ENCODE measurements around the gene COL4A2.

Gene COL4A2

DNA sequence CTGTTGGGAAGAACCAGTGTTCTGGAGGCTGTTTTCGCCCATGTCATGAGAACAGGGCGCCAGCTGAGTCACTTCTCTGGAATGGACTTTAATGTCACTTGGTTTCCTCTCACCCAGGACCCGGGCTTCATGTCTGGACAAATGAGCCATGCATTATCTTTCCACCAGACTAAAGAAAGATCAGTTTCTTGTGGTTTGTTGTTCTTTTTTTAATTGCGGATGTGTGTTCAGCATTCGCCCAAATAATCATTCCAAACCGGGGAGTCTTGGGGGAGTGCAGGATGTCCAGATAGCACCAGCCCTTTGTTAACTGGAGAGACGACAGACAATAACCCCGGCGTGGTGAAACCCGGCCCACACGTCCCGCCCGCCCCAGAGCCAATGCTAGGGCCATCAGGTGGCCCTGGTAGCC, 102.5 kb downstream of the COL4A2 start:
- H4K20me1 ChIP-seq: peaks cover 0 to 8% (median 0%) of the 10 kb centered on the region in 11 experiments; a peak in 1 of 22 replicates
- H3K9me3 ChIP-seq (replicated peaks in 1 of 11): no peaks in the 10 kb centered on the region
- peaks cover 13 to 54% (median 44%) of the 10 kb centered on the region in 10 experiments for H3K4me1 ChIP-seq
- H3K4me3 ChIP-seq: no peak overlapping the region
- no peak overlapping the region; a peak in 1 of 22 replicates for H3K27ac ChIP-seq
- H3K27me3 ChIP-seq: peaks cover 0 to 44% (median 0%) of the 10 kb centered on the region in 11 experiments; a peak in 7 of 22 replicates
- no peaks in the 10 kb centered on the region for H3K36me3 ChIP-seq
- no peak for TF ChIP-seq Cebpa-rat (IDR thresholded peaks at IDR 0.05)
- H3K9ac ChIP-seq: no peak overlapping the region
- H3K4me2 ChIP-seq: peak overlapping the region; percentile 62 to 83 (median 78)

DNA sequence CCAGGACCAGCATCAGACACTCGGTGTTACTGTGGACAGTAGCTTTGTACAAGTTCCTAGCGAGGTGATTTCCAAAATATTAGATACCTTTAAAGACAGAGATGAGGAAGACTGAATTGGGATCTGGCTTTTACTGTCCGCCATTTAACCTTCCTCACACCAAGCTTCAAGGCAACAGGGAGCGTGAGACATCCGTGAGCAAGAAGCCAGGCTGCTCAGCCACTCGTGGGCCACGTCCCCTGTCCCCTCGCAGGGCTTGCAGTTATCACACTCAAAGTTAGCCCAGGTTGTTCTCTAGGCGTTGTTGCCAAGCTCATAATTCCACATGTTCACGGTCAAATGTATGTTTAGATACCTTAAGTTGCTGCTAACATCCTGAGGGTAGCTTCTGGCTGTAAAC, 102.9 kb downstream of the COL4A2 start:
- H3K4me2 ChIP-seq: peak overlapping the region; percentile 62 to 83 (median 78); a peak in 21 of 22 replicates
- H3K4me1 ChIP-seq: peaks cover 13 to 54% (median 44%) of the 10 kb centered on the region in 10 experiments
- no peak overlapping the region for H3K4me3 ChIP-seq
- peaks cover 0 to 3% (median 0%) of the 10 kb centered on the region in 11 experiments; a peak in 2 of 22 replicates for H3K9me3 ChIP-seq (replicated peaks in 1 of 11)
- peaks cover 0 to 8% (median 0%) of the 10 kb centered on the region in 11 experiments; a peak in 1 of 22 replicates for H4K20me1 ChIP-seq
- 0 out of 22 replicates have a peak overlapping the region, but pooled peaks of 1 of the 11 experiments have one; percentile 8 for H3K27ac ChIP-seq
- no peak overlapping the region for H3K9ac ChIP-seq
- H3K36me3 ChIP-seq: no peaks in the 10 kb centered on the region
- no peak for TF ChIP-seq Cebpa-rat (IDR thresholded peaks at IDR 0.05)
- H3K27me3 ChIP-seq: peaks cover 0 to 48% (median 0%) of the 10 kb centered on the region in 11 experiments; a peak in 7 of 22 replicates

DNA sequence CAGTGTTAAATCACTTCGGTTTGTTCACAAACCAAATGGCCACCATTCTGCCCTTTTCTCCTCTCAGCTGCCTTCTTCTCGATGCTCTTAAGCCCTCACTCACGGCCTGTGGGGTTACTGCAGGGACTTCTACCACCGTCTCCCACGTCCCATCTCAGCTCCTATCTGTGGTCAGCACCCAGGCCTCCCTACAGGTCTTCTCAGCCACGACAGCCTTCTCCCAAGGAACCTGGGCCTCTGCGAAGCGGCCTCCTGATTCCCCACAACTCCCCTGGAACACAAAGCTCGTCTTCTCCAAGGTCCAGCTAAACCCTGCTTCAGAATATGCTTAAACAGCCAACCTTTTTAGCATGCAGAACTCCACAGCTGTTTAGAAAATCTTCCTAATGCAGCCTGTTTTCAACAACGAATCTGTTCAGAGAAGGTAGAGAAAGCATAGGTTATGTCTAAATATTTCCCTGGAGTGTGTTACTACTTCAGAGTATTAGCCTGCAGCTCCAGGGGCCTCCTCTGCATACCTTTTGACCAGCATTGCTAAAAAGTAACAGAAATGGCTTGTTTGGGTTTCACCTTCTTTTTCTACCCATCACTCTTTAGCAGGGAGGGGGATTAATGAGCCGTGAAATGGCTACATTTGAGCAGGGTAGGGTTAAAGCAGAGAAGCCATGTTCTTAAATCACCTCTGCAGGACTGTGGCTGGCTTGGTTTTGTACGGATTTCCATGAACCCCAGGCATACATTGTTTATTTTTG, 104.0 kb downstream of the COL4A2 start:
- peak overlapping the region in 8 of 11 experiments; percentile 68 to 83 (median 78); a peak in 12 of 22 replicates for H3K4me2 ChIP-seq
- H4K20me1 ChIP-seq: peaks cover 0 to 6% (median 0%) of the 10 kb centered on the region in 11 experiments; a peak in 1 of 22 replicates
- peaks cover 0 to 3% (median 0%) of the 10 kb centered on the region in 11 experiments; a peak in 2 of 22 replicates for H3K9me3 ChIP-seq (replicated peaks in 1 of 11)
- peaks cover 0 to 59% (median 0%) of the 10 kb centered on the region in 11 experiments; a peak in 9 of 22 replicates for H3K27me3 ChIP-seq
- H3K4me1 ChIP-seq: peaks cover 13 to 60% (median 45%) of the 10 kb centered on the region in 10 experiments
- TF ChIP-seq Cebpa-rat (IDR thresholded peaks at IDR 0.05): no peak
- H3K9ac ChIP-seq: no peak overlapping the region
- no peak overlapping the region for H3K4me3 ChIP-seq
- H3K27ac ChIP-seq: peak overlapping the region in 1 of 11 experiments; percentile 11; a peak in 1 of 22 replicates
- no peaks in the 10 kb centered on the region for H3K36me3 ChIP-seq

DNA sequence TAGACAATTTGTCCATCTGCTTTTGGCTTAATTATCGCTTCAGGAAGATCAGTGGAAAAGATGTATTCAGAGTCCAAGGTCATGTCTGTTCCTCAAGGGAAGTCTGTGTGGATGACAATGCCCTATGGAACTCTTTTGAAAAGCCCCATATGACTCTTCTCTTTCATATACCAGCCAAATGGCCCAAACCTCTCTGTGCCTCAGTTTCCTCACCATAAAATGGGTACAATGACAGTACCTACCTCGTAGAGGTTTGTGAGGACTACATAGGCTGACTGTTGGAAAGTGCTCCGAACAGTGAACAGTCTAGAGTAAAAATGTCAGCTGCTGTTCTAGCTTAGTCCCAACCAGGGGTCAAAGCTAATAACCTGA, 104.6 kb downstream of the COL4A2 start:
- Histone ChIP-seq H3K27me3 (peaks cover 0 to 65% (median 0%) of the 10 kb centered on the region in 11 experiments; a peak in 9 of 22 replicates), H3K4me1 (peaks cover 13 to 66% (median 51%) of the 10 kb centered on the region in 10 experiments), H3K9ac (no peak overlapping the region), H4K20me1 (peaks cover 0 to 5% (median 0%) of the 10 kb centered on the region in 11 experiments; a peak in 1 of 22 replicates), H3K36me3 (no peaks in the 10 kb centered on the region), H3K9me3 (replicated peaks in 1 of 11) (peaks cover 0 to 3% (median 0%) of the 10 kb centered on the region in 11 experiments; a peak in 2 of 22 replicates), H3K27ac (peak overlapping the region in 1 of 11 experiments; percentile 11; a peak in 1 of 22 replicates), H3K4me3 (no peak overlapping the region), H3K4me2 (peak overlapping the region; percentile 3 to 83 (median 60); a peak in 21 of 22 replicates)
- TF ChIP-seq Cebpa-rat (IDR thresholded peaks at IDR 0.05): no peak

DNA sequence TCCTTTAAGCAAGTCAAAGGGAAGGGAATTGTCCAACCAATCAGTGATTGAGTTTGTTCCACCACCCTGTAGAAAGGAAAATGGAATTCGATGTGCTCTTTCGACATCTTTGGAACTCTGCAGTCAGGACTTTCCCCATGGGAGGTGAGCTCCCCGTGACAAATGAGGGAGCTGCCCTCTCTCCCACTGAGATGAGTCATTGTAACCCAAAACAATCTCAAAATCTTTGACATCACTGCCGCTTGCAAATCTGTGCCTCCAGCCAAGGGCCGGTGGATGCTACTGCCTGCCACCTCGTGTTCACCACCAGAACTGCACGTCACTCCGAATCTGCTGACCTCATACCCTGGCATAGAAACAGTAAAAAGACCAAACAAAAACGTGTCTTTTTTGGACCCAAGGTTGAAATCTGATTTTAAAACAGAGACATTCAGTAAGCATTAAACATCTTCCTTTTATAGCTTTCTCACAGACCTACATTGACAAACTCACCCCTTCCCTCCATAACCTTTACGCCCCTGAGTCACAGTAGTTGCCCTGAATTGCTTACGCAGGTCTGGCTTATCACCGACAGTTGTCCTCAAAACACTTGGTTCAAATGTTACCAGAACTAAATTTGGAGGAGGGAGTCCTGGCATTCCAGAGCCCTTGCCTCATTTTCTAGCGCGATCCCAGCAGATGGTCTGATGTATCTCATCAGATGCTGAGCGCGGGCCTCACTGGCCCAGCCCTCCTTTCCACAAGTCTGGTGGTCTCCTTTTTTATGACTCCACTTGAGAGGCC, 105.2 kb downstream of the COL4A2 start:
- H3K4me1 ChIP-seq: peaks cover 13 to 71% (median 56%) of the 10 kb centered on the region in 10 experiments
- peaks cover 0 to 3% (median 0%) of the 10 kb centered on the region in 11 experiments; a peak in 2 of 22 replicates for H3K9me3 ChIP-seq (replicated peaks in 1 of 11)
- no peaks in the 10 kb centered on the region for H3K36me3 ChIP-seq
- no peak for TF ChIP-seq Cebpa-rat (IDR thresholded peaks at IDR 0.05)
- peaks cover 0 to 5% (median 0%) of the 10 kb centered on the region in 11 experiments; a peak in 1 of 22 replicates for H4K20me1 ChIP-seq
- H3K9ac ChIP-seq: peak overlapping the region in 1 of 11 experiments; percentile 12; a peak in 1 of 22 replicates
- peak overlapping the region; percentile 3 to 83 (median 60); a peak in 21 of 22 replicates for H3K4me2 ChIP-seq
- peak overlapping the region in 3 of 11 experiments; percentile 11 to 45 (median 19); a peak in 3 of 22 replicates for H3K27ac ChIP-seq
- H3K27me3 ChIP-seq: peaks cover 0 to 72% (median 0%) of the 10 kb centered on the region in 11 experiments; a peak in 10 of 22 replicates
- H3K4me3 ChIP-seq: no peak overlapping the region

DNA sequence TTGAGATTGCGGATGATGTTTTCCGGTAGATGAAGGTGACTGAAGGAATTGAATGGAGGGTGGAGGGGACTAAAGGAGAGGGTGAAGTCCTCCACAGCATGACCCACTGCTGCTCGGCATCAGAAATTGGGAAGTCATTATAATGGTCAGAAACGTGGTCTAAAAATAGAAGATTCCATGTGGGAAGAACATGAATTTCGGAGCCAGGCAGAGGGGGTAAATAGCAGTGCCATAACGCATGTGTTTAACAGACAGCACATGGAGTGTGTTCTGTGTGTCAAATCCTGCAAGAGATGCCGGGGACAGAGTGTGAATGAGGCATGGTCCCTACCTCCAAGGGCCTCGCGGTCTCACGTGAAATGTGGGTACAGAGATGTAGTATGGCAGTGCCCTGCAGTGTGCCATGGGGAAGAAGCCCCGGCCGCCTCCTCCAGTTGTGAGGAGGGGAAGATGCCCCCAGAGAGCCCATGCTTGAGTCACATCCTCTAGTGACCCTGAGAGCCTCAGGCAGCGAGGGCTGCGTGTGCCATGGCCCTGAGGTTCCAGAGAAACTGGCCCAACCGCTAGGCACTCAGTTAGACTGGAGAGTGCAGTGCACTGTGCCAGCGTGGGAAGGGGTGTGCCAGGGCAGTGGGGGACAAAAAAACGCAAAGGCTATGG, 106.1 kb downstream of the COL4A2 start:
- Histone ChIP-seq H3K4me2 (no peak overlapping the region), H3K27me3 (peaks cover 0 to 80% (median 7%) of the 10 kb centered on the region in 11 experiments; a peak in 13 of 22 replicates), H4K20me1 (peaks cover 0 to 11% (median 0%) of the 10 kb centered on the region in 11 experiments; a peak in 2 of 22 replicates), H3K36me3 (no peaks in the 10 kb centered on the region), H3K27ac (peak overlapping the region in 3 of 11 experiments; percentile 6 to 45 (median 19); a peak in 2 of 22 replicates), H3K9ac (no peak overlapping the region), H3K4me1 (peaks cover 12 to 70% (median 51%) of the 10 kb centered on the region in 10 experiments), H3K9me3 (replicated peaks in 1 of 11) (peaks cover 0 to 3% (median 0%) of the 10 kb centered on the region in 11 experiments; a peak in 2 of 22 replicates), H3K4me3 (no peak overlapping the region)
- no peak for TF ChIP-seq Cebpa-rat (IDR thresholded peaks at IDR 0.05)

DNA sequence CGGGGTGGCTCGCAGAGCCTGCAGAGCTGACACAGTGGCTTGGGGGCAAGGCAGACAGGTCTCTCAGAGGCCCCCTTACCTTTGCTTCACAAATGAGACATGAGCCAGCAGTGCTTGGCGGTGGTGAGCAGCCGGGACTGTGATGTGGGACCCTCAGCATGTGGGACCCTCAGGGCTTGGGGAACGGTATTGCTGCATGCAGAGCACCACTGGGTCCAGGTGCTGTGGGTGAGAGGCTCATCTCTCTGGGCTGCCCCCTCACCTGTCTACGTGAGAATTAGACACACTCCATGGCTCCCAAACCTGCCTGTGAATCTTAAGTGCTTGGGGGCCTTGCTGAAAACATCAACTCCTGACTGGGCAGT, 106.6 kb downstream of the COL4A2 start:
- H3K4me1 ChIP-seq: peaks cover 9 to 65% (median 47%) of the 10 kb centered on the region in 10 experiments
- no peak overlapping the region for H3K27ac ChIP-seq
- H3K9me3 ChIP-seq (replicated peaks in 1 of 11): peaks cover 0 to 3% (median 0%) of the 10 kb centered on the region in 11 experiments; a peak in 2 of 22 replicates
- no peak overlapping the region for H3K4me3 ChIP-seq
- peaks cover 0 to 11% (median 0%) of the 10 kb centered on the region in 11 experiments; a peak in 2 of 22 replicates for H4K20me1 ChIP-seq
- peaks cover 0 to 85% (median 12%) of the 10 kb centered on the region in 11 experiments; a peak in 15 of 22 replicates for H3K27me3 ChIP-seq
- TF ChIP-seq Cebpa-rat (IDR thresholded peaks at IDR 0.05): no peak
- H3K36me3 ChIP-seq: no peaks in the 10 kb centered on the region
- no peak overlapping the region for H3K9ac ChIP-seq
- no peak overlapping the region for H3K4me2 ChIP-seq

DNA sequence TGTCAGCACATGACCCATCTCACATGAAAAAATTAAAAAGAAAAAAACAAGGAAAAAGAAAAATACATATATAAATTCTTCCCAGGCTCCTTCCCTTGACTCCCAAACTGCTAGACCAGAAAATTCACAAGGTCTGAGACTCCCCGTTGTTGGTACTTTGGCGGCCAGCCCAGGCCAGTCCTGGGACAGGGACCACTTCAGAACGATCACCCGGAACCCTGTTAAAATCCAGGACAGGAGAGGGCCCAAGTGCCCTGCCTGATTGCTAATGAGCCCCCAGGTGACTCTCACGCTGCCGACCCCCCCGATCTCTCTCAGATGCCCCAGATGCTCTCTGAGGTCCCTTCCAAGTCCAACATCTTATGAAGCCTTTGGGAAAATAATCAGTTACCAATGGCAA, 107.2 kb downstream of the COL4A2 start:
- Histone ChIP-seq H3K9ac (no peak overlapping the region), H3K36me3 (no peaks in the 10 kb centered on the region), H3K4me2 (no peak overlapping the region), H3K27ac (no peak overlapping the region), H3K4me3 (no peak overlapping the region), H3K9me3 (replicated peaks in 1 of 11) (peaks cover 0 to 3% (median 0%) of the 10 kb centered on the region in 11 experiments; a peak in 2 of 22 replicates), H3K27me3 (peaks cover 0 to 88% (median 18%) of the 10 kb centered on the region in 11 experiments; a peak in 18 of 22 replicates), H4K20me1 (peaks cover 0 to 10% (median 0%) of the 10 kb centered on the region in 11 experiments; a peak in 4 of 22 replicates), H3K4me1 (peaks cover 5 to 65% (median 48%) of the 10 kb centered on the region in 10 experiments)
- no peak for TF ChIP-seq Cebpa-rat (IDR thresholded peaks at IDR 0.05)
